Measurements from ENCODE around the gene MYO10. TPM values are rescaled to one million over a fixed set of nuclear protein-coding genes. Genes with fewer than 3 reads are reported as not detected.

MYO10 gene
- total RNA-seq, 4 donors from 2014 or later = 51.6 to 190 (median 72.9) TPM

GRCh38 chr5:16757146-16757545 is 178.9 kb downstream of the MYO10 start:
- peaks cover 0 to 20% (median 2%) of the 10 kb centered on the region in 4 donors for H3K36me3 ChIP-seq
- WGBS, 2 donors (ENCODE audit: low coverage in 1 of 2) = 61 to 71% methylated on average over 2 to 6 of the region's 6 CpGs

GRCh38 chr5:16756692-16757091 is 179.4 kb downstream of the MYO10 start:
- no peaks in the 10 kb centered on the region for H3K9me3 ChIP-seq
- peaks cover 0 to 20% (median 1%) of the 10 kb centered on the region in 4 donors for H3K36me3 ChIP-seq
- TF ChIP-seq EP300 (IDR thresholded peaks at IDR 0.05; ENCODE audit: low read depth) (no peak), POLR2A (IDR thresholded peaks at IDR 0.05) (no peak), POLR2AphosphoS5 (IDR thresholded peaks at IDR 0.05) (no peak), CTCF (IDR thresholded peaks at IDR 0.05) (no peak)
- intact Hi-C loops (cut with DNase I; ENCODE audit: low total_unique reads) = no loop called here
- H3K27ac ChIP-seq = no peak overlapping the region
- no peaks in the 10 kb centered on the region for H3K27me3 ChIP-seq
- in situ Hi-C loops (cut with MboI; ENCODE audit: low pct_ligation_motif_present in 1 of 4, low pct_unique_long_range_greater_than_20kb in 1 of 4, low sequenced_read_pairs in 3 of 4) = no loop called here
- peaks cover 0 to 4% (median 0%) of the 10 kb centered on the region in 4 donors for H3K4me1 ChIP-seq
- no peak for DNase-seq
- no peak overlapping the region for H3K4me3 ChIP-seq
- WGBS, 2 donors (ENCODE audit: low coverage in 1 of 2) = 90 to 100% methylated on average over 3 to 7 of the region's 7 CpGs

More at GRCh38 chr5:16757146-16757545, 178.9 kb downstream of the MYO10 start:
- no peak overlapping the region for H3K4me3 ChIP-seq
- peaks cover 0 to 4% (median 0%) of the 10 kb centered on the region in 4 donors for H3K4me1 ChIP-seq
- DNase-seq = no peak
- in situ Hi-C loops (cut with MboI; ENCODE audit: low pct_ligation_motif_present in 1 of 4, low pct_unique_long_range_greater_than_20kb in 1 of 4, low sequenced_read_pairs in 3 of 4) (no loop called here), intact Hi-C loops (cut with DNase I; ENCODE audit: low total_unique reads) (no loop called here)
- no peaks in the 10 kb centered on the region for H3K27me3 ChIP-seq
- no peaks in the 10 kb centered on the region for H3K9me3 ChIP-seq
- no peak overlapping the region for H3K27ac ChIP-seq
- TF ChIP-seq EP300 (IDR thresholded peaks at IDR 0.05; ENCODE audit: low read depth) = no peak
- TF ChIP-seq CTCF (IDR thresholded peaks at IDR 0.05) = no peak
- TF ChIP-seq POLR2AphosphoS5 (IDR thresholded peaks at IDR 0.05) = no peak
- no peak for TF ChIP-seq POLR2A (IDR thresholded peaks at IDR 0.05)

- WGBS, 2 donors (ENCODE audit: low coverage in 1 of 2) = 90% methylated on average over 2 of the region's 2 CpGs
- intact Hi-C loops (cut with DNase I; ENCODE audit: low total_unique reads) = no loop called here
- in situ Hi-C loops (cut with MboI; ENCODE audit: low pct_ligation_motif_present in 1 of 4, low pct_unique_long_range_greater_than_20kb in 1 of 4, low sequenced_read_pairs in 3 of 4) = no loop called here
These were observed 180.4 kb downstream of the MYO10 start for GRCh38 chr5:16755641-16756040.

GRCh38 chr5:16754601-16755000 is 181.5 kb downstream of the MYO10 start:
- no peak for DNase-seq
- H3K4me1 ChIP-seq = peaks cover 0 to 3% (median 0%) of the 10 kb centered on the region in 4 donors
- peaks cover 0 to 20% (median 0%) of the 10 kb centered on the region in 4 donors for H3K36me3 ChIP-seq
- H3K27ac ChIP-seq = no peak overlapping the region
- H3K4me3 ChIP-seq = no peak overlapping the region
- in situ Hi-C loops (cut with MboI; ENCODE audit: low pct_ligation_motif_present in 1 of 4, low pct_unique_long_range_greater_than_20kb in 1 of 4, low sequenced_read_pairs in 3 of 4) (no loop called here), intact Hi-C loops (cut with DNase I; ENCODE audit: low total_unique reads) (no loop called here)
- 77 to 90% methylated on average over 3 of the region's 3 CpGs for WGBS, 2 donors (ENCODE audit: low coverage in 1 of 2)
- no peak for TF ChIP-seq POLR2A (IDR thresholded peaks at IDR 0.05)
- no peak for TF ChIP-seq POLR2AphosphoS5 (IDR thresholded peaks at IDR 0.05)
- no peak for TF ChIP-seq CTCF (IDR thresholded peaks at IDR 0.05)
- no peak for TF ChIP-seq EP300 (IDR thresholded peaks at IDR 0.05; ENCODE audit: low read depth)
- no peaks in the 10 kb centered on the region for H3K27me3 ChIP-seq
- H3K9me3 ChIP-seq = no peaks in the 10 kb centered on the region

More at GRCh38 chr5:16755641-16756040, 180.4 kb downstream of the MYO10 start:
- TF ChIP-seq EP300 (IDR thresholded peaks at IDR 0.05; ENCODE audit: low read depth) (no peak), CTCF (IDR thresholded peaks at IDR 0.05) (no peak)
- DNase-seq = no peak
- H3K27me3 ChIP-seq = no peaks in the 10 kb centered on the region
- H3K4me1 ChIP-seq = peaks cover 0 to 4% (median 0%) of the 10 kb centered on the region in 4 donors
- peaks cover 0 to 20% (median 0%) of the 10 kb centered on the region in 4 donors for H3K36me3 ChIP-seq
- no peaks in the 10 kb centered on the region for H3K9me3 ChIP-seq
- no peak overlapping the region for H3K4me3 ChIP-seq
- H3K27ac ChIP-seq = no peak overlapping the region
